Common myeloid progenitor, CD34-positive (primary cell): Measurements from ENCODE around the gene CPNE4.

Source experiments
- CTCF ChIA-PET: fragments of 350-600 bp; sonication (Branson Sonifier 250); formaldehyde crosslinking; loops from one replicate; lab custom pipeline; 2021; ENCODE audit warnings: antibody characterized with exemption; lab: Charles Lee
- POLR2A ChIA-PET: fragments of 350-600 bp; sonication (Branson Sonifier 250); formaldehyde crosslinking; loops from one replicate; lab custom pipeline; 2021; ENCODE audit warnings: antibody characterized with exemption; lab: Charles Lee
- DNase-seq, 3 donors: peaks; one replicate each; pipeline versions ENCODE4 v3.0.0 to v3.0.0-alpha.2; 2013
- H3K27ac ChIP-seq, 2 experiments: 1 replicate in 1 of 2; 2 replicates in 1 of 2; pipeline ENCODE4 v1.7.0; 2013; ENCODE audit warnings: inconsistent platforms in 2 of 2, low read length in 2 of 2, mild to moderate bottlenecking in 2 of 2, low read depth in 1 of 2, moderate library complexity in 1 of 2; ENCODE audit not compliant: severe bottlenecking in 2 of 2, insufficient read depth in 1 of 2, poor library complexity in 1 of 2
- H3K27me3 ChIP-seq, 5 experiments: replicated peaks in 2 of 5; 1 replicate in 3 of 5; 2 replicates in 2 of 5; pipeline versions ENCODE4 v1.6.1 to v1.7.0; 2013; ENCODE audit warnings: low read length in 4 of 5, mild to moderate bottlenecking in 2 of 5, moderate library complexity in 2 of 5, inconsistent platforms in 1 of 5; ENCODE audit not compliant: insufficient read depth in 5 of 5, control insufficient read depth in 4 of 5
- H3K36me3 ChIP-seq, 4 experiments: 1 replicate in 2 of 4; 2 replicates in 2 of 4; pipeline versions ENCODE4 v1.6.1 to v1.7.0; 2013; ENCODE audit warnings: low read length in 3 of 4, control low read depth in 1 of 4, mild to moderate bottlenecking in 1 of 4; ENCODE audit not compliant: control insufficient read depth in 4 of 4, insufficient read depth in 4 of 4
- H3K4me1 ChIP-seq, 4 experiments: 1 replicate in 3 of 4; 2 replicates in 1 of 4; pipeline versions ENCODE4 v1.6.1 to v1.7.1; 2013; ENCODE audit warnings: low read length in 3 of 4, mild to moderate bottlenecking in 3 of 4, control low read depth in 1 of 4, inconsistent platforms in 1 of 4, moderate library complexity in 1 of 4; ENCODE audit not compliant: control insufficient read depth in 4 of 4, insufficient read depth in 4 of 4; ENCODE audit errors: control extremely low read depth in 1 of 4
- H3K4me3 ChIP-seq, 7 experiments: 1 replicate in 4 of 7; 2 replicates in 3 of 7; pipeline versions ENCODE4 v1.5.1 to v1.7.0; 2013; ENCODE audit warnings: mild to moderate bottlenecking in 7 of 7, low read length in 6 of 7, moderate library complexity in 6 of 7, inconsistent platforms in 2 of 7, low read depth in 2 of 7, control low read depth in 1 of 7; ENCODE audit not compliant: insufficient read depth in 4 of 7, control insufficient read depth in 1 of 7; ENCODE audit errors: extremely low read depth in 1 of 7
- H3K9me3 ChIP-seq, 5 experiments: 1 replicate in 4 of 5; 2 replicates in 1 of 5; pipeline versions ENCODE4 v1.6.1 to v1.7.1; 2013; ENCODE audit warnings: low read length in 4 of 5, mild to moderate bottlenecking in 2 of 5, inconsistent platforms in 1 of 5, low read depth in 1 of 5, moderate library complexity in 1 of 5; ENCODE audit not compliant: control insufficient read depth in 4 of 5, insufficient read depth in 2 of 5; ENCODE audit errors: control extremely low read depth in 1 of 5
- WGBS: methylation state at CpG from one replicate; pipeline ENCODE4 v1.1.5; 2013; ENCODE audit not compliant: insufficient coverage; 5-methylcytosine and 5-hydroxymethylcytosine counted together

Gene CPNE4

GRCh38 chr3:131744765-131745164, 290.0 kb downstream of the CPNE4 start:
- Histone ChIP-seq H3K9me3 (peaks cover 0 to 2% (median 0%) of the 10 kb centered on the region in 5 experiments), H3K4me1 (no peaks in the 10 kb centered on the region), H3K27me3 (no peaks in the 10 kb centered on the region), H3K27ac (no peak overlapping the region), H3K36me3 (no peaks in the 10 kb centered on the region), H3K4me3 (no peak overlapping the region)
- ChIA-PET POLR2A (no interaction called here), CTCF (no interaction called here)
- DNase-seq: no peak
- no CpG with 5 or more reads among the region's 3 CpGs for WGBS

GRCh38 chr3:131743126-131743525, 291.7 kb downstream of the CPNE4 start:
- H3K27me3 ChIP-seq: no peaks in the 10 kb centered on the region
- no peak overlapping the region for H3K4me3 ChIP-seq
- CTCF ChIA-PET: no interaction called here
- H3K4me1 ChIP-seq: no peaks in the 10 kb centered on the region
- no peak overlapping the region for H3K27ac ChIP-seq
- no peaks in the 10 kb centered on the region for H3K36me3 ChIP-seq
- no peak for DNase-seq
- POLR2A ChIA-PET: no interaction called here
- peaks cover 0 to 2% (median 0%) of the 10 kb centered on the region in 5 experiments for H3K9me3 ChIP-seq

- CTCF ChIA-PET: interaction anchor here (0.6 kb wide), 1 partner anchor 430 kb away, joined by 3 read pairs; no protein-coding TSS in a partner anchor
- no peaks in the 10 kb centered on the region for H3K27me3 ChIP-seq
- no peak overlapping the region for H3K4me3 ChIP-seq
- H3K27ac ChIP-seq: no peak overlapping the region
- DNase-seq: no peak
- 43% methylated on average over 1 of the region's 1 CpG for WGBS
- H3K9me3 ChIP-seq: peaks cover 0 to 2% (median 0%) of the 10 kb centered on the region in 5 experiments
- POLR2A ChIA-PET: no interaction called here
- H3K36me3 ChIP-seq: no peaks in the 10 kb centered on the region
- H3K4me1 ChIP-seq: no peaks in the 10 kb centered on the region
Measured at GRCh38 chr3:131739211-131739610, 295.6 kb downstream of the CPNE4 start.

- H3K27ac ChIP-seq: no peak overlapping the region
- H3K4me3 ChIP-seq: no peak overlapping the region
- ChIA-PET CTCF (interaction anchor here (0.6 kb wide), 1 partner anchor 26 kb away, joined by 3 read pairs; no protein-coding TSS in a partner anchor), POLR2A (no interaction called here)
- peaks cover 0 to 1% (median 0%) of the 10 kb centered on the region in 5 experiments for H3K27me3 ChIP-seq
- no CpG with 5 or more reads among the region's 2 CpGs for WGBS
- no peaks in the 10 kb centered on the region for H3K4me1 ChIP-seq
- H3K9me3 ChIP-seq: peaks cover 0 to 2% (median 0%) of the 10 kb centered on the region in 5 experiments
- DNase-seq: no peak
- no peaks in the 10 kb centered on the region for H3K36me3 ChIP-seq
Measured at GRCh38 chr3:131738095-131738494, 296.7 kb downstream of the CPNE4 start.

- ChIA-PET POLR2A (no interaction called here), CTCF (no interaction called here)
- DNase-seq: no peak
- H3K4me1 ChIP-seq: no peaks in the 10 kb centered on the region
- no peaks in the 10 kb centered on the region for H3K36me3 ChIP-seq
- no peak overlapping the region for H3K27ac ChIP-seq
- H3K27me3 ChIP-seq: peaks cover 0 to 1% (median 0%) of the 10 kb centered on the region in 5 experiments
- no peak overlapping the region for H3K4me3 ChIP-seq
- H3K9me3 ChIP-seq: no peaks in the 10 kb centered on the region
Measured at GRCh38 chr3:131735544-131735943, 299.3 kb downstream of the CPNE4 start.

GRCh38 chr3:131735116-131735515, 299.7 kb downstream of the CPNE4 start:
- Histone ChIP-seq H3K27me3 (peaks cover 0 to 1% (median 0%) of the 10 kb centered on the region in 5 experiments), H3K4me1 (no peaks in the 10 kb centered on the region), H3K4me3 (no peak overlapping the region), H3K27ac (no peak overlapping the region), H3K36me3 (no peaks in the 10 kb centered on the region), H3K9me3 (no peaks in the 10 kb centered on the region)
- no peak for DNase-seq
- POLR2A ChIA-PET: no interaction called here
- CTCF ChIA-PET: no interaction called here

GRCh38 chr3:131733086-131733841, 301.6 kb downstream of the CPNE4 start:
- CTCF ChIA-PET: interaction anchor here (0.6 kb wide), 1 partner anchor 28 kb away, joined by 3 read pairs; no protein-coding TSS in a partner anchor

More at GRCh38 chr3:131733086-131733841, 301.6 kb downstream of the CPNE4 start:
- 97% methylated on average over 2 of the region's 5 CpGs for WGBS
- Histone ChIP-seq H3K4me1 (no peaks in the 10 kb centered on the region), H3K9me3 (no peaks in the 10 kb centered on the region), H3K27me3 (peaks cover 0 to 1% (median 0%) of the 10 kb centered on the region in 5 experiments), H3K27ac (no peak overlapping the region), H3K4me3 (no peak overlapping the region), H3K36me3 (no peaks in the 10 kb centered on the region)
- POLR2A ChIA-PET: no interaction called here
- no peak for DNase-seq
